GM20431 (cell line): Measurements from ENCODE around the gene SCARB1.
"Not testable (repeated sequence)": the region's sequence is repeated elsewhere in the genome, so short reads cannot be mapped to it uniquely, and the experiment has no call there.

Experiments
- in situ Hi-C: fragments of 300-500 bp; cut with MseI, MboI; formaldehyde crosslinking; loops from one replicate; pipeline ENCODE4 v1.15.0; 2020; ENCODE audit warnings: low sequenced_read_pairs; ENCODE audit not compliant: unreplicated experiment

The SCARB1 gene

GRCh38 chr12:124863416-124864325, at the start of gene SCARB1:
Gene SCARB1, minus strand, starts transcription at chr12:124863864. Its CDS starts 144 bp downstream, at chr12:124863720.
- in situ Hi-C loops: no loop called here

GRCh38 chr12:124912529-124913287, 49.0 kb upstream of the SCARB1 start:
- in situ Hi-C loops: not testable (repeated sequence)

GRCh38 chr12:124911521-124911920, 47.9 kb upstream of the SCARB1 start:
- in situ Hi-C loops: not testable (repeated sequence)

GRCh38 chr12:124910561-124911478, 47.2 kb upstream of the SCARB1 start:
- in situ Hi-C loops: no loop called here

GRCh38 chr12:124909831-124910560, 46.3 kb upstream of the SCARB1 start:
- in situ Hi-C loops: no loop called here

- in situ Hi-C loops: no loop called here
These were observed 43.1 kb upstream of the SCARB1 start for GRCh38 chr12:124906606-124907261.

GRCh38 chr12:124904306-124905098, 40.8 kb upstream of the SCARB1 start:
- in situ Hi-C loops: no loop called here

- in situ Hi-C loops: no loop called here
These were observed 39.3 kb upstream of the SCARB1 start for GRCh38 chr12:124902916-124903315.

GRCh38 chr12:124901003-124901402, 37.3 kb upstream of the SCARB1 start:
- in situ Hi-C loops: no loop called here

- in situ Hi-C loops: not testable (repeated sequence)
These were observed 36.7 kb upstream of the SCARB1 start for GRCh38 chr12:124900345-124900795.

- in situ Hi-C loops: no loop called here
These were observed 35.2 kb upstream of the SCARB1 start for GRCh38 chr12:124898923-124899294.

- in situ Hi-C loops: no loop called here
These were observed 34.7 kb upstream of the SCARB1 start for GRCh38 chr12:124898200-124898922.

- in situ Hi-C loops: no loop called here
These were observed 32.8 kb upstream of the SCARB1 start for GRCh38 chr12:124896461-124896860.

- in situ Hi-C loops: no loop called here
These were observed 30.3 kb upstream of the SCARB1 start for GRCh38 chr12:124893792-124894516.

GRCh38 chr12:124888260-124888659, 24.6 kb upstream of the SCARB1 start:
- in situ Hi-C loops: no loop called here

- in situ Hi-C loops: not testable (repeated sequence)
These were observed 24.1 kb upstream of the SCARB1 start for GRCh38 chr12:124887766-124888165.
